Pancreas (tissue), 10 donors: ENCODE data around the gene KLK5. TPM values are rescaled to one million over a fixed set of nuclear protein-coding genes. Genes with fewer than 3 reads are reported as not detected.

Experiments
- ATAC-seq, 4 donors: fragments of 200-7000 bp; cut with Tn5 transposase; one replicate each; pipeline versions ENCODE4 v1.8.0 to v1.9.1; 2020; ENCODE audit warnings: mild to moderate bottlenecking in 4 of 4, moderate library complexity in 4 of 4
- DNase-seq, 6 donors: peaks; one replicate each; pipeline ENCODE4 v3.0.0-alpha.2; 2020
- FAIRE-seq: peaks from 2 replicates; lab custom pipeline; 2012; peaks lifted over from hg19 to GRCh38; lab: Jason Lieb, UNC
- H3K27ac ChIP-seq, 4 donors: fragments of 200-600 bp; sonication (generic); 1 replicate in 3 of 4; 2 replicates in 1 of 4; pipeline versions ENCODE4 v1.5.0 to v1.8.0; 2020
- H3K27me3 ChIP-seq, 4 donors: fragments of 200-600 bp; one replicate each; pipeline ENCODE4 v1.8.0; 2021
- H3K36me3 ChIP-seq, 3 donors: fragments of 200-600 bp; sonication (generic) in 1 of 3; one replicate each; pipeline versions ENCODE4 v1.5.0 to v1.8.0; 2020 to 2021
- H3K4me1 ChIP-seq, 3 donors: fragments of 200-600 bp; one replicate each; pipeline ENCODE4 v1.8.0; 2021
- H3K4me3 ChIP-seq, 4 donors: fragments of 200-600 bp; sonication (generic) in 2 of 4; one replicate each; pipeline versions ENCODE4 v1.5.0 to v1.8.0; 2020 to 2021
- H3K9me3 ChIP-seq, 4 donors: fragments of 200-600 bp; one replicate each; pipeline ENCODE4 v1.8.0; 2021
- WGBS, 2 donors: extraction: QIAGEN DNeasy Blood & Tissue Kit; methylation state at CpG; one replicate each; pipeline ENCODE4 v1.1.7; 2013; 5-methylcytosine and 5-hydroxymethylcytosine counted together
- intact Hi-C, 3 donors: fragments of 100-400 bp; cut with DNase I; formaldehyde crosslinking; loops; one replicate each; pipeline versions ENCODE4 v1.11.1 to v1.14.2; 2022
- polyA plus RNA-seq, 2 donors: library from polyadenylated mRNA; stranded (reverse); fragments of 200-250 nt; gene quantifications; one replicate each; pipeline ENCODE4 v1.2.3, GENCODE V29; 2013
- total RNA-seq, 6 donors: library from RNA; stranded (reverse); fragmentation: NEBNext Ultra II Directional in 4 of 6; extraction: Animal tissue kit (Norgen Biotek cat#: 25700) in 4 of 6; gene quantifications; one replicate each; pipeline versions ENCODE4 v1.2.1 to v1.2.4, GENCODE V29; 2021 to 2023
- TF ChIP-seq, protein P1 (sequence below), 4 donors: fragments of 200-600 bp; sonication (generic) in 3 of 4; IDR thresholded peaks; one replicate each; pipeline versions ENCODE4 v1.5.0 to v1.8.0; 2021; ENCODE audit warnings: antibody characterized with exemption in 4 of 4
- donor health status: healthy with polysubstance abuse.
- donor health status: DM: no; HTN: no; CAD: no; lungs with moderate emphysema.
- donor health status: DM: no; HTN: no; CAD: no.
- donor health status: control.
- donor health status: control.
- donor health status: Bipolar disorder and iron deficiency.
- donor health status: DM: yes; HTN: yes; CAD: no.
- donor health status: DM: no; HTN: no; CAD: no.
- donor health status: DM: no; HTN: no; CAD: no.
- donor health status: DM: yes; HTN: yes; CAD: no.

Gene KLK5
- total and polyA plus RNA-seq, 8 donors: 0.11 TPM; not detected in 7

DNA sequence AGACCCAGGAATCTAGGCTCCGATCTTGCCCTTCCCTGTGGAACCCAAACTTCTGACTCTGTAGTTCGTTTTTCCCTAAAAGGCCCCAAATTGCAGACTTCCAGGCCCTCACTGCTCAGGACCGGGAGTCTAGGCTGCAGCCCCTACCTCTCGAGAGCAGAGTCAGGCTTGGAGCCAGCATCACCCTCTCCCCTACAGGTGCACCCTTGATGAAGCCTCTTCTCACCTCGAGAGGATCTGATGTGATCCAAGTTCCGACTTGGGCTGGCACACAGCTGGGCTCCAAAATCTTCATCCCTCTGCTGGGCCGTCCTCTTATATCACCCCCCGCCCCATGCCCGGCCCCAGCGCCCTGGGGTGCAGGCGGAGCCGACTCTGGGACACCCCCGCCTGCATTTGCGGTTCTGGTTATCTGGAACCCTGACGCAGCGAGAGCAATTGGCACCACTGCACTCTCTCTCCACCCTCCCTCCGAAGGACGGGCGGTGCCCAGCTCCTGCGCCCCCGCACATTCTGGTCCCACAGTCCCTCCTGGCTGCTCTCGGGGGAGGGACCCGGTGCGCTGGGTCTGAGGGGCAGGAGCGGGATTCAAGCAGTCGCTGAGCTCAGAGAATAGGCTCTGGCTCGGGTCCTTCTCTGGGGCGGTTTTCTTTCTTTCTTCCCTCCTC, 30.9 kb upstream of the KLK5 start, which contains the start of gene KLK7:
Gene KLK7, minus strand, starts transcription at position 293 of the 668 bp plus-strand sequence. CDS start 1,518 bp downstream, outside the sequence.
- no peak for DNase-seq
- no peaks in the 10 kb centered on the region for H3K4me1 ChIP-seq
- no peaks in the 10 kb centered on the region for H3K27me3 ChIP-seq
- TF ChIP-seq, protein P1, sequence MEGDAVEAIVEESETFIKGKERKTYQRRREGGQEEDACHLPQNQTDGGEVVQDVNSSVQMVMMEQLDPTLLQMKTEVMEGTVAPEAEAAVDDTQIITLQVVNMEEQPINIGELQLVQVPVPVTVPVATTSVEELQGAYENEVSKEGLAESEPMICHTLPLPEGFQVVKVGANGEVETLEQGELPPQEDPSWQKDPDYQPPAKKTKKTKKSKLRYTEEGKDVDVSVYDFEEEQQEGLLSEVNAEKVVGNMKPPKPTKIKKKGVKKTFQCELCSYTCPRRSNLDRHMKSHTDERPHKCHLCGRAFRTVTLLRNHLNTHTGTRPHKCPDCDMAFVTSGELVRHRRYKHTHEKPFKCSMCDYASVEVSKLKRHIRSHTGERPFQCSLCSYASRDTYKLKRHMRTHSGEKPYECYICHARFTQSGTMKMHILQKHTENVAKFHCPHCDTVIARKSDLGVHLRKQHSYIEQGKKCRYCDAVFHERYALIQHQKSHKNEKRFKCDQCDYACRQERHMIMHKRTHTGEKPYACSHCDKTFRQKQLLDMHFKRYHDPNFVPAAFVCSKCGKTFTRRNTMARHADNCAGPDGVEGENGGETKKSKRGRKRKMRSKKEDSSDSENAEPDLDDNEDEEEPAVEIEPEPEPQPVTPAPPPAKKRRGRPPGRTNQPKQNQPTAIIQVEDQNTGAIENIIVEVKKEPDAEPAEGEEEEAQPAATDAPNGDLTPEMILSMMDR (IDR thresholded peaks at IDR 0.05): no peak
- H3K9me3 ChIP-seq: no peaks in the 10 kb centered on the region
- H3K4me3 ChIP-seq: no peak within 1 kb of the TSS
- intact Hi-C loops: no loop called here
- no peak for ATAC-seq
- no peak for FAIRE-seq
- no peaks in the 10 kb centered on the region for H3K36me3 ChIP-seq
- WGBS, 2 donors: 15 to 19% methylated on average over 28 of the region's 28 CpGs
- no peak within 1 kb of the TSS for H3K27ac ChIP-seq

- no peaks in the 10 kb centered on the region for H3K27me3 ChIP-seq
- no peak for ATAC-seq
- H3K4me1 ChIP-seq: no peaks in the 10 kb centered on the region
- no peaks in the 10 kb centered on the region for H3K36me3 ChIP-seq
- H3K27ac ChIP-seq: no peak overlapping the region
- FAIRE-seq: no peak
- no peaks in the 10 kb centered on the region for H3K9me3 ChIP-seq
- TF ChIP-seq, protein P1 (IDR thresholded peaks at IDR 0.05): no peak
- DNase-seq: no peak
- no peak overlapping the region for H3K4me3 ChIP-seq
- intact Hi-C loops: no loop called here
- 72 to 76% methylated on average over 4 of the region's 4 CpGs for WGBS, 2 donors
These were observed 29.3 kb upstream of the KLK5 start for GRCh38 chr19:50982186-50982585.

DNA sequence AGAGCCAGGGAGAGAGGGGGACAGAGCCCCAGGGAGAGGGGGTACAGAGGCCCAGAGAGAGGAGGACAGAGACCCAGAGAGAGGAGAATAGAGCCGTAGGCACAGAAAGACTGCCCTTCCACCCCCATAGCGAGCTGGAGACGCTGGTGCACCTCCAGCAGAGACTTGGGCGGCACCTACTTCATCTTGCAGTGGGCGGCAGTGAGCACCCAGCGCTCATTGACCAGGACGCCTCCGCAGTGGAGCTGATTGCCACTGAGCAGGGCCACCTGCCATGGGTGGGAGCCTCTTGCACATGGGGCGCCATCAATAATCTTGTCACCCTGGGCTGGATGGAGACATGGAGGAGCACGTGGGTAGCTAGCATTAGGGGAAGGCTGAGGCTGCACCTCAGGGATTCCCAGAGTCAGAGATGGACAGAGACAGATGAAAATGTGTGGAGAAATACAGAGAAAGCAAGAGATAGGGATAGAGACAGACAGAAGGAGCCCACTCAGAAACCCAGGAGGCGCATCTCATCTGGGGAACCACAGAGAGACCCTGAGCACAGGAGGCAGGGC, 28.8 kb upstream of the KLK5 start:
- intact Hi-C loops: no loop called here
- no peaks in the 10 kb centered on the region for H3K9me3 ChIP-seq
- no peak for DNase-seq
- no peak overlapping the region for H3K4me3 ChIP-seq
- H3K27me3 ChIP-seq: no peaks in the 10 kb centered on the region
- no peaks in the 10 kb centered on the region for H3K4me1 ChIP-seq
- TF ChIP-seq, protein P1 (IDR thresholded peaks at IDR 0.05): no peak
- ATAC-seq: no peak
- WGBS, 2 donors: 48 to 49% methylated on average over 11 of the region's 11 CpGs
- no peaks in the 10 kb centered on the region for H3K36me3 ChIP-seq
- no peak for FAIRE-seq
- H3K27ac ChIP-seq: no peak overlapping the region

DNA sequence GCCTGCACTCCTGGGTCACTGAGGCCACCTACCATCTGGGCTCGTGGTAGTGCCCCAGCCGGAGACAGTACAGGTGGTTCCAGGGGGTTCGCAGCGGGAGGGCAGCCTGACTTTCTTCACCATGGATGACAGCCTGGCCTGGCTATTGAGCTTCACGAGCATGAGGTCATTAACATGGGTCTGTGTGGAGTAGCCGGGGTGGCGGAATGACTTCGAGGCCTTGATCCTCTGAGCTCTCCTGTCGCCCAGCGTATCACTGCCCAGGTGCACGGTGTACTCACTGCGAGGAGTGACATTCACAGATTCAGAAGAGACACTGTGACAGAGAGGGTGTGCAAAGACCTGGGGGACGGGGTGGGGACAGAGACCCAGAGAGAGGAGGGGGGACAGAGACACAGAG, 27.4 kb upstream of the KLK5 start:
- no peak overlapping the region for H3K4me3 ChIP-seq
- intact Hi-C loops: no loop called here
- DNase-seq (no peak), FAIRE-seq (no peak), ATAC-seq (no peak)
- no peaks in the 10 kb centered on the region for H3K36me3 ChIP-seq
- no peaks in the 10 kb centered on the region for H3K4me1 ChIP-seq
- TF ChIP-seq, protein P1 (IDR thresholded peaks at IDR 0.05): no peak
- WGBS, 2 donors: 42 to 49% methylated on average over 13 of the region's 13 CpGs
- no peaks in the 10 kb centered on the region for H3K9me3 ChIP-seq
- H3K27ac ChIP-seq: no peak overlapping the region
- H3K27me3 ChIP-seq: peaks cover 0 to 3% (median 0%) of the 10 kb centered on the region in 4 donors

DNA sequence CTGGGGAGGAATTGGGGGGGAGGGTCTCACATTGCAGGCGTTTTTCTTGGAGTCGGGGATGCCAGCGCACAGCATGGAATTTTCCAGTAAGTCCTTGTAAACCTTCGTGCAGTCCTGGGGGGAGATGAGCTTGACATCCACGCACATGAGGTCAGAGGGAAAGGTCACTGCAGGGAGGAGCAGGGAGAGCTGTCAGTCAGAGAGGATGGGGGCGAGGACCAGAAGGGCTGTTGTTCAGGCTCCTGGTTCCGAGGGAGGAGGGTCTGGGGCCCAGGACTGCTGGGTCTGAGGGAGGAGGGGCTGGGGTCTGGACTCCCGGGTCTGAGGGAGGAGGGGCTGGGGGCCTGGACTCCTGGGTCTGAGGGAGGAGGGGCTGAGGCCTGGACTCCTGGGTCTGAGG, 26.9 kb upstream of the KLK5 start:
- Histone ChIP-seq H3K4me3 (no peak overlapping the region), H3K27ac (no peak overlapping the region), H3K4me1 (no peaks in the 10 kb centered on the region), H3K36me3 (no peaks in the 10 kb centered on the region), H3K9me3 (no peaks in the 10 kb centered on the region), H3K27me3 (peaks cover 0 to 3% (median 0%) of the 10 kb centered on the region in 4 donors)
- TF ChIP-seq, protein P1 (IDR thresholded peaks at IDR 0.05): no peak
- no peak for FAIRE-seq
- intact Hi-C loops: no loop called here
- WGBS, 2 donors: 34 to 35% methylated on average over 8 of the region's 8 CpGs
- DNase-seq: no peak
- no peak for ATAC-seq
